GM15510 (cell line): ENCODE results near the gene TTN.

Experiments
- POLR2A ChIP-seq: IDR thresholded peaks from 3 replicates; pipeline ENCODE4 v1.6.1; 2011; ENCODE audit warnings: borderline replicate concordance; ENCODE audit not compliant: insufficient read length; ENCODE audit errors: extremely low read depth

The TTN gene

DNA sequence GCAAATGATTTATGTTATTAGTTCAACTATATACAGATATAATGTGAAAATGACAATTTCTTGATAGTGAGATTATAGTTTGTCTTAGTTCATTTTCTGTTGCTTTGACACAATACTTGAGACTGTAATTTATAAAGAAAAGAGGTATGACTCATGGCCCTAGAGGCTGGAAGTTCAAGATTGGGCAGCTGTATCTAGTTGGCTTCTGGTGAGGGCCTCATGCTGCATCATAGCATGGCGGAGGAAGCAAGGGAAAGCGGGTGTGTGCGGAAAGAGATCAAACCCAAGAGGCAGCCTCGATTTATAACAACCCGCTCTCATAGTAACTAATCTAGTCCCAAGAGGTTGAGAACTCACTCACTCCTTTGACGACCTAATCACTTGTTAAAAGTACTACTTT lies 315.6 kb downstream of the TTN start:
- no peak for TF ChIP-seq POLR2A

DNA sequence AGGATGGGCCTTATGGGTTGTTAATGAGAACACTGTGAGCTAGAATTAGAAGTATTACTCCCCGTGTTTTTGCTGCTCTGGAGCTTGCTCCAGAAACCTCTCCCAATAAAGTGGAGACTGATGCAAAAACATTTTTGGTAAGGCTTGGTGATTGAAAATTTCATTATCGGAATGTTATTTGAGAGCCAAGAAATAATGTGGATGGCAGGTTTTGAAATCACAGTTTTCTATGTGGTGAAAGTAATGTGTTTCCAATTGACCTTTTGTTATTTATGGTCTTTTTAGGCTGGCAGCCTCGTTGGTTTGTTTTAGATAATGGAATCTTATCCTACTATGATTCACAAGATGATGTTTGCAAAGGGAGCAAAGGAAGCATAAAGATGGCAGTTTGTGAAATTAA lies 321.9 kb downstream of the TTN start:
- no peak for TF ChIP-seq POLR2A

DNA sequence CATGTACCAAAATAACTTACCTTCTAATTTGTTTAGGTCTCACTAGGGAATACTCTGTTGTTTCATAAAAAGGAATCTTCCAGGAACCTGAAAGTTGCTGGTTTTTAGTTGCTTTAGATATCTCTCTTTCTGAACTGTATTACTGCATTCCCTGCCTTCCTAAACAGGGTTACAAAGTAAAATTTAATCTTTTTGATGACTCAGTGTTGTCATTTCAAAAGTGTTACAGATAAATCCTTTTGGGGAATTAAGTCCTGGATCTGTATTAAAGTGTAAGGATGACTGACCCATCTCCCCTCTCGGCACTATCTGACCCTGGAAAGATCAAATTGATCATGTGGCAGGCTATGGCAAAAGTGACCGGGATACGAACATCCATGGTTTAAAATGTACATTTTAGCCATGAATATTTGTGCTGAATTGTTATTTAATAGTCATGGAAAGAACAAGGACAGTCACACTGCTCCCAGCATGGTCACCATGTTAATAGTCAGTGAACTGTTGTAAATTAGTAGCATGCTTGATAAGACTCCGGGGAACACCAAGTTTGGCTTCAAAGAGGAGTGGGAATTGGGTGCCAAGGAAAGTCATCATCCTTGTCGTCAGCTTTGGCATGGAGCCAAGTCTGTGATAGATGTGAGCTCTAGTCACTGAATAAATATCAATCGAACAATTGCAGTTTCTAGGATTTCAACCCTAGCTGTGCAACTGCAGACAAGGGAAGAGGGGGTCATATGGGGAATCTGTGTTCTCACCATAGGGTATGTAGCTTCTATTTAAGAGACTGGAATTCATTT lies 322.8 kb downstream of the TTN start:
- TF ChIP-seq POLR2A, result no peak

DNA sequence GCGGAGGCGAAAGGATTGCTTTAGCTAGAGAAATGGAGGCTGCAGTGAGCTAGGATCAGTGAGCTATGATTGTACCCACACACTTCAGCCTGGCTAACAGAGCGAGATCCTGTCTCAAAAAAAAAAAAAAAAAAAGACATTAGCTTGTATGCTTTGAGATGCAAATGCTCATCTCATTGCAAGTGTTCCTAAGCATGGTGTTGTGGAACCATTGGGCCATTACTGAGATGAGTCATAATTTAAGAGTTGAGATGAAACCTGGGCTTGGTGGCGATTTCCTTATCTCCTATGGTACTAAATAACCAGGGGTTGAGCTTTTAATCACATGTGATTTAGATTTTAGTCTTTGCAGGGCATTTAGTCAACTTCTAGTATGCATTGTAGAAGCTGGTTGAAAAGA lies 324.8 kb downstream of the TTN start:
- TF ChIP-seq POLR2A, result no peak

DNA sequence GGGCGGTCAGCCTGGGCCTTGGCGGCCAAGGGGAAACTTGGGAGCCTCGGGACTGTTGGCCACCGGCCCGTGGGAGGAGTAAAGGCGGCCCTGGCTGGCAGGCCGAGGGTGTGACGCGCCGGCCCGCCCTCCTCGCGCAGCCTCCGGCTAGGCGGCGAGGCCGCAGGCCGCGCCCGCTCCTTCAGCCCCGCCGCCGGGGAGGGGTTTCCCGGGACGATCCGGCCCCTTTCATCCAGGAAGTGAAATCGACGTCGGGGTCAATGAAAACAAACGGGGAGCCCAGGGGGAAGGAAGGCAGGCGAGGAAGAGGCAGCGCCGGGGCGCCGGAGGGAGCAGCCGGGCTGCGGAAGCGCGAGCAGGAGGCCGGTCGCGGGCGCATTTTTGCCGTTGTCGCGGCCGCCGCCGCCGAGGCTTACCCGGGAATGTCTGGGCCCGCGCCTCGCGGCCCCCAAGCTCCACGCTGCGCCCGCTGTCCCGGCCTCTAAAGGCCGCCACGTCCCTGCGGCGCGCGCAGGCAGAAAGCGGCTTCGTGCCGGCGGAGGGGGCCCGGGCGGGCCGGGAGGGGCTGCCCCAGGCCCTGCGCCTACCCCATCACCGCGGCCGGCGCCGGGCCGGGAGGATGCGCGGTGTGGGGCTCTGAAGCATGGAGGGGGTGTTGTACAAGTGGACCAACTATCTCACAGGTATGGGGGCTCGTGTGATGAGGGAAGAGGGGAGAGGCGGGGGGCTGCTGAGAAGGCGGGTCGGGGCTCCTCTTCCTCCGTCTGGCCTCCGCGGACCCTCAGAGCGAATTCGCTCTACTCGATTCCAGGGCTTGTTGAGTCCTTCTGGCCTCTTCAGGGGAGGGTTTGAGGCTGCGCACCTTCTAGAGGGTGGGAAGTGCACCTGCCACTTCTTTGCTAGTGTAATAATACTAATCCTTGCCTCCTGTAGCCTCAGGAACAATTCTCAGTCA lies 326.7 kb downstream of the TTN start, which contains the start of gene PLEKHA3:
Gene PLEKHA3 (plus strand): TSS at position 231 of the 955 bp plus-strand sequence. CDS start 413 bp downstream, at position 644.
- peak; percentile 54 for TF ChIP-seq POLR2A

DNA sequence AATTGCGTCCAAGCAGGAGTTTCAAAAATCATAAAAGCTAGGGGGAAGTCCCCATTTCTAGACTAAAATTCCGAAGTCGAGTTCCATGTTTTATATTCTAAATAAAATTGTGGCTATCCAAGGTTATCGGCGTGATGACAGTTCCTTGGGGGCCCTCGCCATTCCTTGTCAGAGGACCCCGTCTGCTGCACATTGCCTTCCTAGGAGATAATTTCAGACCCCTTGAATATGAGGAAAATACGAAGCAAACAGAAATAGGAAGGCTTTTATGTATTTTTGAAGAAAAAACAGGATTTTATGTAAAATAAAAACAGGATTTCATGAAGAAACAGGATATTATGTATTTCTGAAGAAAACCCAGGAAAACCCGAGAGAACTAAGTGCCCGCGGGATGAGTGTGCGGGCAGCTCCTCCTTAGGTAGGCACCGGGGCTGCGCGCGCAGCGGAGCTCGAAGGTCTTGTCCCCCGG lies 327.4 kb downstream of the TTN start:
- no peak for TF ChIP-seq POLR2A

DNA sequence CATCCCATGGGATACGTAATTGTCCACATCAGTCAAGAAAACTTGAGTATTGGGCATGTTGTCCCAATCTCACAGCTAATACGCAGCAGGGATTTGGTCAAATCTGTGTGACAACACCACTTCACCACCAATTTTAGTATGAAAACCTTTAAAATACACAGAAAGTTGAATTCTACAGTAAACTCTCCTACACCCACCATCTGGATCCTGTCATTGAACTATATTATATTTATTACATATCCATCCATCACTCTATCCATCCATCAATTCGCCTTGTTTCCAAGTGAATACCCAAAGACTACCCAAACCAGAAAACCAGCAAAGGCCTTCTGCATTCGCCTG lies 328.0 kb downstream of the TTN start:
- no peak for TF ChIP-seq POLR2A

DNA sequence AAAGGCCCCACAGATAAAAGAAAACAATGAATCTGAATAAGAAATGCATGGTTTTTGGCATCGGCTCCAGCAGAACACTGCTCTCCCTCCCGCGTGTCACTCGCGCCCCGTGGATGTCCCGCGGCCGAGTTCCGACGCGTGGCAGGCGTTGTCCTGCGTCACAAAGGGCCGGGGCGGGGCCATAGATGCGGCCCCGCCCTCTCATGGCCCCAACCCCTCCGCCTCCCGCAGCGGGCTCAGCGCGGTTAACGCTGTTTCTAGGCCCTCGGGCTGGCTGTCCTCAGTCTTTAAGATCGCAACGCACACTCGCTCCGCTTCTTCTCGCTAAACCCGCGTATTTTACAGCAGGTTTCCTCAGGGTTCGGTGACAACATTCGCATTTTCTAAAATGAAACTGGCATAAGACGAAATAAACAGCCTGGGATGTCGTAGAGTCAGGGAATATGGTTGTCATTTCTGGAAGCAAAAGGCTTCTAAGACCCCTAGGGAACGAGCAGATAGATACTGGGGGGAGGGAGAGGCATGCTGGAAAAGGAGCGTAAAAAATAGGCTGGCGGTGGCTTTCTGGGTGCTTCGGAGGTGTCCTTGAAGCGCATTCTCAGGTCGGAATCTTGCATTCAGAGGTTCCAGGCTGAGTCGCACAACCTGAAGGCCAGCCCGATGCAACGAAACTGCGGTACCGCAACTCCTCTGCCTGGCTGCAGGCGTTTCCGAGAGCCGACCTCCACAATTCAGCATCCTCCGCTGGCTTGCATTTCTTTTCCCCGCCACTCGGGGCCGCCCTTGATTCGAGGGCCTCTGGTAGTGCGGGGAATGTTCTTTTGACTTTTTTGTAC lies 328.6 kb downstream of the TTN start, which contains the start of gene FKBP7:
Gene FKBP7 (minus strand): TSS at position 162 of the 836 bp plus-strand sequence. CDS start 101 bp downstream, at position 61.
- peak; percentile 79 for TF ChIP-seq POLR2A

DNA sequence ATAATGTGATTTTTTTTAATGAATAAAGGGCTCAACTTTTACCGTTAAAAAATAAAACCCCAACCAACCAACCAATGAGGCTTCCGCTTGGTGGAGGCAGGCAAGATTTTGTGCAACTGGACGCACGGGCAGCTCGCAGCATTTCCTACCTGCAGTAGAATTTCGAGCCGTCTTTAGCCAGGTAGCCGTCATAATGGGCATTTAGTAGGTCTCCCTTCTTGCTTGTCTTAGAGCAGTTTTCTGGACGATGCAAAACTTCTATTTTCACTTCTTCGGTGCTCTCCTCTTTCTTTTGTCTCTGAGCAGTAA lies 329.1 kb downstream of the TTN start:
- TF ChIP-seq POLR2A, result no peak

DNA sequence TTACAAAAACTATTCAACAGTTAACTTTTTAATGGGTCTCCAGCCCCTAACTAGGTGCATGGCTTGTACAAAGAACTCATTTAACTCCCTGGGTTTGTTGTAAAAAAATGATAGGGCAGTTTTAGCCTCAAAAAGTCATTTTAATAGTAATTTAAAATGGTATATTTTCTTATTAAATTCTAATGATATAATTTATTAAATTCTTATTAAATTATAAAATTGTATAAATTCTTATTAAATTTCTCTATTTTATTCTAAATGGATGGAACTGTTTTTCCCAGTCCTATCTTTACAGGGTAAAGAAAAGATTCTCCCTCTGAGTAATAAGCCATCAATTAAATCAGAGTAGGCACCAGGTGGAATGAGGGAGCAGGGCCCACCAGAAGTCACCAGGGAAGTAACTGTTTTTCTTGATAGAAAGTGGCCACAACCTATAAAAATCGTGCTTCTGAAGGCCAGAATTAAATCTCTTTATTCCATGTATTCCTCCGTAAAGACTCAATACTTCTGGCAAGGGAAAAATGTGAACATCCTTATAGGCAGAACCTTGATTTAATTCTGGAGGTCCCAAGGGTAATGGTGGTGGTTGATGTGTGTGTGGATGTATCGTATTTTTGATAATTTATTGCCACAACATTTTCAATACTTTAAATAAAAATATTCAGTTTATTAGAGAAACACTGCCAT lies 329.6 kb downstream of the TTN start:
- no peak for TF ChIP-seq POLR2A

DNA sequence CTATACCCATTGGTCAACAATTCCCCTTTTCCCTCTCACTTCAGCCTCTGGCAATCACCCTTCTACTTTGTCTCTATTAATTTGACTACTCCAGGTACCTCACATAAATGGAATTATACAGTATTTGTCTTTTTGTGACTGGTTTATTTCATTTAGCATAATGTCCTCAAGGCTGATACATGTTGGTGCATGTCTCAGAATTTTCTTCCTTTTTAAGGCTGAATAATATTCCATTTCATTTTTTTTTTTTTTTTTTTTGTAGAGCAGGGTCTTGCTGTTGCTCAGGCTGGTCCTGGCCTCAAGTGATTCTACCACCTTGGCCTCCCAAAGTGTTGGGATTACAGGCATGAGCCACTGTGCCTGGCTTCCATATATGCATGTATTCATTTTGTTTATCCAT lies 330.7 kb downstream of the TTN start:
- no peak for TF ChIP-seq POLR2A
